Measurements from ENCODE around the gene SLC25A1.

Gene SLC25A1

DNA sequence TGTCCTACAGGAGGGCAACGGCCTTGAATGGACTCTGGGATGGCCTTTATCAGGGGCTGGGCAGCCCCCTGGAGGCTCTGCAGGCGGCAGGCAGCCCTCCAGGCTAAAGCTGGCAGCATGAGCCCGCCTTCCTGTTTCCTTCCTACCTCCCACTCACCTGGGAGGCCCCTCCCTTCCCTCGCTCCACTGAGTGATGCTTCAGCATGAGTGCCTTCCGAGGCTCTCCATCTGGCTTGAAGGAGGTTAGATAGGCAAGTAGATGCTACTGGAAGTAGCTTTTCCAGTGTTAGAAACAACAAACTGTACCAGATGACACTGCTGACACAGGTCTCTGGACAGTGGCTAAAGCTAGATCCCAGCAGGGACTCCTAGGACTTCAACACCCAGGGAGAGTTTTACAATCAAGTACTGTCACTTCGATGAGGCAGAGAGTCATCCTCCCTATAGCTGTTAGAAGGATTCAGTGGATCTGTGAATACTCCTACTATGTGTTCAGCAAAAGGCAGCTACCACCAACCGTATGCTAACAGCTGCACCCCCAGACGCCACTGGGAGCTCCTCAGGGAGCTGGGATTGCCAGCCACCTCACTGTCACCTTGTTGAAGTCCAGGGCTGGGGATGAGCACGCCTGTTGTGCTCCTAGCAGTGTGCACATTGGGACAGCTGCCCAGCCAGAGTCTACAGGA, 4.1 kb upstream of the SLC25A1 start:
- Histone ChIP-seq H3K27ac (ENCODE audit: low read length) (no peak overlapping the region), H3K4me2 (ENCODE audit: low read length) (no peak overlapping the region), H4K20me1 (ENCODE audit: insufficient read depth, low read length) (no peaks in the 10 kb centered on the region), H3K79me2 (ENCODE audit: low read length) (peaks cover 6% of the 10 kb centered on the region), H3K9ac (ENCODE audit: low read length) (no peak overlapping the region), H3K4me3 (ENCODE audit: low read length) (no peak overlapping the region), H3K36me3 (replicated peaks; ENCODE audit: low read depth, low read length) (no peaks in the 10 kb centered on the region), H3K4me1 (ENCODE audit: low read length) (peaks cover 6% of the 10 kb centered on the region), H3K27me3 (ENCODE audit: low read depth, low read length) (peaks cover 5% of the 10 kb centered on the region; the same call in 1 of the 2 replicates), H3K9me3 (ENCODE audit: insufficient read depth, low read length) (no peaks in the 10 kb centered on the region), H2AFZ (ENCODE audit: low read depth, low read length) (no peak overlapping the region)
- TF ChIP-seq, protein P1, sequence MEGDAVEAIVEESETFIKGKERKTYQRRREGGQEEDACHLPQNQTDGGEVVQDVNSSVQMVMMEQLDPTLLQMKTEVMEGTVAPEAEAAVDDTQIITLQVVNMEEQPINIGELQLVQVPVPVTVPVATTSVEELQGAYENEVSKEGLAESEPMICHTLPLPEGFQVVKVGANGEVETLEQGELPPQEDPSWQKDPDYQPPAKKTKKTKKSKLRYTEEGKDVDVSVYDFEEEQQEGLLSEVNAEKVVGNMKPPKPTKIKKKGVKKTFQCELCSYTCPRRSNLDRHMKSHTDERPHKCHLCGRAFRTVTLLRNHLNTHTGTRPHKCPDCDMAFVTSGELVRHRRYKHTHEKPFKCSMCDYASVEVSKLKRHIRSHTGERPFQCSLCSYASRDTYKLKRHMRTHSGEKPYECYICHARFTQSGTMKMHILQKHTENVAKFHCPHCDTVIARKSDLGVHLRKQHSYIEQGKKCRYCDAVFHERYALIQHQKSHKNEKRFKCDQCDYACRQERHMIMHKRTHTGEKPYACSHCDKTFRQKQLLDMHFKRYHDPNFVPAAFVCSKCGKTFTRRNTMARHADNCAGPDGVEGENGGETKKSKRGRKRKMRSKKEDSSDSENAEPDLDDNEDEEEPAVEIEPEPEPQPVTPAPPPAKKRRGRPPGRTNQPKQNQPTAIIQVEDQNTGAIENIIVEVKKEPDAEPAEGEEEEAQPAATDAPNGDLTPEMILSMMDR (IDR thresholded peaks at IDR 0.05; ENCODE audit: low read depth, low read length), result no peak
- TF ChIP-seq EZH2phosphoT487 (IDR thresholded peaks at IDR 0.05; ENCODE audit: low read depth), result no peak

DNA sequence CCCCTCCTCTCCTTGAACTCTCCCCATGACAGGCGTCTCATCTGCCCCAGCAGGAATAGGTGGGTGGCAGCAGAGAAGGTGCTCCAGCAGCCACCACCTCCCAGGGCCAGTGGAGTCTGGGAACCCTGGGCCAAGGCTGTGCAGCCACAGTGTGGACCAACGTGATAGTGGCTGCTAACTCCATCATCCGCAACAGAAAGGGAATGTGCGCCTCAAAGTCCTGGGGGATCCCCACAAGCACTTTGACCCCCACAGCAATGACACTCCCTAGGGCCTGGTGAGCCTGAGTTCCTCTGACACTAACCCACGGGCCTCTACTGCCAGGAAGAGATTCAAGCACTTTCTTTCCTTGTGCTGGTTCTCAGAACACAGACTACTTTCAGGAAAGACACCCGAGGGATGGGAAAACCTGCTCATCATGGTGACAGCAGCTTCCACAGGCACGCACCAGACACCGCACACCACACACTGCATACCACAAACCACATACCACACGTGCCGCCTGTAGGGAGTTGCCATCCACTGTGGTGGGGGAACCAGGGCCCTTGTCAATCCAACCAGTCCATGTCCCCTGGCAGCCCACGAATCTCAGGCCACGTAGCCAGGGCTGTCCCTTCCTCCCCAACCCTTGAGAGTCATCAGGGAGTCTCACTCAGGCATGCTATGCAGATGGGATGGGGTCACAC, 3.4 kb upstream of the SLC25A1 start:
- Histone ChIP-seq H4K20me1 (ENCODE audit: insufficient read depth, low read length) (no peaks in the 10 kb centered on the region), H3K9me3 (ENCODE audit: insufficient read depth, low read length) (no peaks in the 10 kb centered on the region), H3K27ac (ENCODE audit: low read length) (no peak overlapping the region), H3K79me2 (ENCODE audit: low read length) (peaks cover 13% of the 10 kb centered on the region), H2AFZ (ENCODE audit: low read depth, low read length) (no peak overlapping the region), H3K4me1 (ENCODE audit: low read length) (peaks cover 13% of the 10 kb centered on the region), H3K4me3 (ENCODE audit: low read length) (no peak overlapping the region), H3K9ac (ENCODE audit: low read length) (no peak overlapping the region), H3K36me3 (replicated peaks; ENCODE audit: low read depth, low read length) (no peaks in the 10 kb centered on the region), H3K27me3 (ENCODE audit: low read depth, low read length) (peaks cover 5% of the 10 kb centered on the region; the same call in 1 of the 2 replicates), H3K4me2 (ENCODE audit: low read length) (no peak overlapping the region)
- TF ChIP-seq, protein P1 (IDR thresholded peaks at IDR 0.05; ENCODE audit: low read depth, low read length), result no peak
- no peak for TF ChIP-seq EZH2phosphoT487 (IDR thresholded peaks at IDR 0.05; ENCODE audit: low read depth)

DNA sequence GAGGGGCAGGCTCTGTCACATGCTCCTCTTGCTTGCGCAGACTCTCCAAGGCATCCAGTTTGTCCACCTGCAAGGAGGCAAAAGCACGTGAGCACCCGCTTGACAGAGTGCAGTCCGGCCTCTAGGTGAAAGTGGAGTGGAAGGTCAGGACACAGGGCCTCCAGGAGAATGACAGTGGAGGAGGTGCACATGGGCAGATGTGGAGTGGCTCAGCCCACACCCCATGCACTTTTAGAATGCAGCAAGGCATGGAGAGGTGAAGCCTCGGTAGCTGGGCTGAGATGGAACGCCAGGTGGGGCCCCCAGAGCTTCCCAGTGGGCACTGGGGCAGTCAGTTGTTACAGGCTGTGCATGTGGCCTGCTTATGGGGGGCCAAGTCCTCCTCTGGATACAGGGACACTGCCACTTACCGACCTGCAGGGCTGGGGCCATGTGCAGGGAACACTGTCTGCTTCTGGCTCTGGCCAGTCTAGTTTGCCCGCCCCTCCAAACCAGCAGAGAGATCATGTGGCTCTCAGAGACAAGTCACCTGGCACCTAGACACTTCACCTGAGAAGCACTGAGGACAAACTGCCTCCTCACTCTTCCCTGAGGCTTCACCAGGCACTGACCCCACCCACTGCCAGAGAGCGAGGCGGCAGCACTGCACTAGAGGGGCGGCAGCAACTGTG, 2.3 kb upstream of the SLC25A1 start:
- H3K79me2 ChIP-seq (ENCODE audit: low read length), result peaks cover 14% of the 10 kb centered on the region
- no peak overlapping the region for H3K9ac ChIP-seq (ENCODE audit: low read length)
- H3K4me3 ChIP-seq (ENCODE audit: low read length), result no peak overlapping the region
- H3K27me3 ChIP-seq (ENCODE audit: low read depth, low read length), result peaks cover 5% of the 10 kb centered on the region; the same call in 1 of the 2 replicates
- H2AFZ ChIP-seq (ENCODE audit: low read depth, low read length), result no peak overlapping the region
- no peaks in the 10 kb centered on the region for H4K20me1 ChIP-seq (ENCODE audit: insufficient read depth, low read length)
- no peak overlapping the region for H3K4me2 ChIP-seq (ENCODE audit: low read length)
- no peaks in the 10 kb centered on the region for H3K9me3 ChIP-seq (ENCODE audit: insufficient read depth, low read length)
- H3K36me3 ChIP-seq (replicated peaks; ENCODE audit: low read depth, low read length), result peaks cover 3% of the 10 kb centered on the region
- peaks cover 13% of the 10 kb centered on the region for H3K4me1 ChIP-seq (ENCODE audit: low read length)
- H3K27ac ChIP-seq (ENCODE audit: low read length), result no peak overlapping the region
- TF ChIP-seq EZH2phosphoT487 (IDR thresholded peaks at IDR 0.05; ENCODE audit: low read depth), result no peak
- TF ChIP-seq, protein P1 (IDR thresholded peaks at IDR 0.05; ENCODE audit: low read depth, low read length), result no peak

DNA sequence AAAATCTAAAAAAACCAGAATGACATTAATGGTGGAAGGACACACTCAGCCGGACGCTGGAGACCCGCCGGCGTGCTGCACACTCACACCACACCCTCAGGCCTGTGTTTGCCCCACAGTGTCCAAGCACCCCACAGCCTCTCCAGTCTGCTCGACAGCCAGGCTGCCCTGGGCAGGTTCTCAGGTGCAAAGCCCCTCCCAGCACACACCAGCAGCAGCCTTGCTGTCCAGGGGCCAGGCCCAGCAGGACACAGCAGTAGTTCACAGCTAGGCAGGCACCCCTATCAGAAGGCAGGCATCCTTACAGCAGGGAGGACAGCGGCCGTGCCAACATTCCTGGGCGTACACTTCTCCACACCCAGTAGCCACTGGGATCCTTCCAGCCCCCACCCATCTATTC, 1.7 kb upstream of the SLC25A1 start:
- Histone ChIP-seq H3K9me3 (ENCODE audit: insufficient read depth, low read length) (no peaks in the 10 kb centered on the region), H3K4me2 (ENCODE audit: low read length) (no peak overlapping the region), H3K9ac (ENCODE audit: low read length) (no peak overlapping the region), H4K20me1 (ENCODE audit: insufficient read depth, low read length) (0 out of 2 replicates have a peak, but pooled peaks cover 3% of the 10 kb centered on the region), H3K79me2 (ENCODE audit: low read length) (peaks cover 21% of the 10 kb centered on the region), H3K27me3 (ENCODE audit: low read depth, low read length) (peaks cover 5% of the 10 kb centered on the region; the same call in 1 of the 2 replicates), H3K4me1 (ENCODE audit: low read length) (peaks cover 13% of the 10 kb centered on the region), H2AFZ (ENCODE audit: low read depth, low read length) (no peak overlapping the region), H3K27ac (ENCODE audit: low read length) (no peak overlapping the region), H3K36me3 (replicated peaks; ENCODE audit: low read depth, low read length) (peaks cover 5% of the 10 kb centered on the region), H3K4me3 (ENCODE audit: low read length) (no peak overlapping the region)
- TF ChIP-seq, protein P1 (IDR thresholded peaks at IDR 0.05; ENCODE audit: low read depth, low read length), result no peak
- TF ChIP-seq EZH2phosphoT487 (IDR thresholded peaks at IDR 0.05; ENCODE audit: low read depth), result no peak
